Neuronal stem cell (in vitro differentiated cells): ENCODE measurements around the gene MTREX.

Experiments
- DNase-seq: peaks from one replicate; pipeline ENCODE4 v3.0.0-alpha.2; 2013; ENCODE audit warnings: low spot score
- H2AFZ ChIP-seq: one replicate; pipeline ENCODE4 v1.6.1; 2013; ENCODE audit warnings: mild to moderate bottlenecking, low read length, inconsistent platforms
- H2AK5ac ChIP-seq: 2 replicates; pipeline ENCODE4 v1.6.1; 2013; ENCODE audit warnings: low read depth, mild to moderate bottlenecking, inconsistent platforms, low read length, moderate library complexity, mixed read lengths
- H2BK120ac ChIP-seq: 2 replicates; pipeline ENCODE4 v1.6.1; 2013; ENCODE audit warnings: low read depth, mild to moderate bottlenecking, inconsistent platforms, low read length, moderate library complexity, mixed read lengths
- H2BK12ac ChIP-seq: one replicate; pipeline ENCODE4 v1.6.1; 2013; ENCODE audit warnings: low read length, inconsistent platforms
- H2BK15ac ChIP-seq: 2 replicates; pipeline ENCODE4 v1.6.1; 2013; ENCODE audit warnings: mild to moderate bottlenecking, low read length, inconsistent platforms, mixed read lengths
- H2BK5ac ChIP-seq: one replicate; pipeline ENCODE4 v1.6.1; 2013; ENCODE audit warnings: inconsistent platforms, mild to moderate bottlenecking, low read length, moderate library complexity
- H3K14ac ChIP-seq: one replicate; pipeline ENCODE4 v1.6.1; 2013; ENCODE audit warnings: low read length, inconsistent platforms
- H3K18ac ChIP-seq: 2 replicates; pipeline ENCODE4 v1.6.1; 2013; ENCODE audit warnings: low read length, inconsistent platforms
- H3K23ac ChIP-seq: 2 replicates; pipeline ENCODE4 v1.6.1; 2013; ENCODE audit warnings: low read depth, mild to moderate bottlenecking, mixed read lengths, low read length, inconsistent platforms; ENCODE audit not compliant: poor library complexity
- H3K27ac ChIP-seq: replicated peaks from 3 replicates; pipeline ENCODE4 v1.5.1; 2013; ENCODE audit warnings: low read length, inconsistent platforms
- H3K27me3 ChIP-seq, 3 experiments: 2 replicates each; pipeline ENCODE4 v1.6.1; 2013; ENCODE audit warnings: low read length in 3 of 3, mild to moderate bottlenecking in 2 of 3, inconsistent platforms in 1 of 3, low read depth in 1 of 3, mixed read lengths in 1 of 3, moderate library complexity in 1 of 3; ENCODE audit not compliant: control insufficient read depth in 3 of 3, insufficient read depth in 3 of 3
- H3K36me3 ChIP-seq, 2 donors: replicated peaks in 1 of 2; 2 replicates each; pipeline ENCODE4 v1.6.1; 2013; ENCODE audit warnings: low read length in 2 of 2; ENCODE audit not compliant: control insufficient read depth in 2 of 2, insufficient read depth in 2 of 2
- H3K4ac ChIP-seq: 2 replicates; pipeline ENCODE4 v1.6.1; 2013; ENCODE audit warnings: inconsistent platforms, mild to moderate bottlenecking, low read length, moderate library complexity
- H3K4me1 ChIP-seq, 2 donors: 1 replicate in 1 of 2; 2 replicates in 1 of 2; pipeline ENCODE4 v1.6.1; 2013; ENCODE audit warnings: low read length in 2 of 2, low read depth in 1 of 2; ENCODE audit not compliant: control insufficient read depth in 2 of 2, insufficient read depth in 1 of 2
- H3K4me2 ChIP-seq: one replicate; pipeline ENCODE4 v1.6.1; 2013; ENCODE audit warnings: mild to moderate bottlenecking, low read length, inconsistent platforms; ENCODE audit not compliant: insufficient read depth, poor library complexity, severe bottlenecking
- H3K4me3 ChIP-seq, 2 donors: 2 replicates each; pipeline ENCODE4 v1.5.1; 2013; ENCODE audit warnings: low read length in 2 of 2, mild to moderate bottlenecking in 2 of 2, inconsistent platforms in 1 of 2, moderate library complexity in 1 of 2
- H3K79me1 ChIP-seq: one replicate; pipeline ENCODE4 v1.6.1; 2013; ENCODE audit warnings: low read depth, mild to moderate bottlenecking, inconsistent platforms, low read length, moderate library complexity
- H3K9ac ChIP-seq: one replicate; pipeline ENCODE4 v1.6.1; 2013; ENCODE audit warnings: mild to moderate bottlenecking, low read depth, low read length, inconsistent platforms; ENCODE audit not compliant: poor library complexity
- H3K9me3 ChIP-seq, 2 donors: replicated peaks in 1 of 2; 2 replicates each; pipeline versions ENCODE3 to v1.6.1; 2013; ENCODE audit warnings: low read length in 2 of 2, mild to moderate bottlenecking in 2 of 2, inconsistent platforms in 1 of 2, low read depth in 1 of 2, mixed read lengths in 1 of 2, moderate library complexity in 1 of 2; ENCODE audit not compliant: control insufficient read depth in 2 of 2, insufficient read depth in 1 of 2
- H4K8ac ChIP-seq: one replicate; pipeline ENCODE4 v1.6.1; 2013; ENCODE audit warnings: low read depth, mild to moderate bottlenecking, inconsistent platforms, low read length, moderate library complexity
- H4K91ac ChIP-seq: one replicate; pipeline ENCODE4 v1.6.1; 2013; ENCODE audit warnings: low read length, low read depth, mild to moderate bottlenecking, inconsistent platforms; ENCODE audit not compliant: poor library complexity
- WGBS, 2 donors: extraction: QIAGEN DNeasy Blood & Tissue Kit; methylation state at CpG; one replicate each; pipeline ENCODE4 v1.1.7; 2013; ENCODE audit warnings: missing lambda C conversion rate in 2 of 2, mixed read lengths in 1 of 2; ENCODE audit not compliant: insufficient read length in 2 of 2, insufficient replicate concordance in 1 of 2; ENCODE audit errors: extremely low coverage in 2 of 2; 5-methylcytosine and 5-hydroxymethylcytosine counted together

The MTREX gene

DNA sequence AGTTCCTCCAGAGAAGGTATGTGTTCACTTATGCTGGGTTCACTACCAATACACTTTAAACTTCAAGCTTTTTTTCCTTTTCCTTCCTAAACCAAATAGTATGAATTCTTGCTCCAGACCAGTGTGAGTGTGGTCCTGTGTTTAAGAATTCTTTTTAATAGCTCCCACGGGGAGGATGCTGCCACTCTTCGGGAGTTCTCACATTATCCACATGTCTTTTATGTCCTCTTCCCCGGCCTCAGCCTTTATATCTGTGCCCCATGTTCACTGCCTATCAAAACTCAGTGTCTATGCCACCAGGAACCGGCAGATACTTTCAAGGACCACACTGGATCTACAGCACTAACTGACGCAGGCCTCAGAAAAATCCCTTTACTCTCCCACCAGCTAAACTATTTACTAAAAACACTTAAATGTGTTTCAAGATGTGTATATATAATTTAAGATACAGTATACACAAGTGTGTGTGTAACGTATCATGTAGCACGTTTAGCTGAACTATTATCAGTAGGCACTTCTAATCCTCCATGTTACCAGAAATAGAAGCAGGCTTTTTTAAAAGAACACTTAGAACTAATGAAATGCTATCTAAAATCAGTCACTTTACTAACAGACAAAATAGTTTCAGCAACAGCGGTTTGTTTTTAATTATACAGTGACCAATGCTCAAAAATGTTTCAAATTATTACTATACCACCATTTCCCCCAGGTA is 139.0 kb downstream of the MTREX start:
- no peak overlapping the region for H2BK120ac ChIP-seq
- no peak overlapping the region for H3K4me2 ChIP-seq
- no peak overlapping the region for H3K14ac ChIP-seq
- no peaks in the 10 kb centered on the region for H3K79me1 ChIP-seq
- no peak overlapping the region for H4K8ac ChIP-seq
- H3K9ac ChIP-seq, result no peak overlapping the region
- H2AFZ ChIP-seq, result no peak overlapping the region
- no peak overlapping the region for H3K4ac ChIP-seq
- H3K4me3 ChIP-seq, result no peak overlapping the region
- no peaks in the 10 kb centered on the region for H3K4me1 ChIP-seq
- no peak overlapping the region for H2AK5ac ChIP-seq
- no peak overlapping the region for H4K91ac ChIP-seq
- H3K23ac ChIP-seq, result no peak overlapping the region
- no peak overlapping the region for H3K27ac ChIP-seq
- H2BK12ac ChIP-seq, result no peak overlapping the region
- H3K27me3 ChIP-seq, result no peaks in the 10 kb centered on the region
- no peak overlapping the region for H3K18ac ChIP-seq
- H3K36me3 ChIP-seq, result no peaks in the 10 kb centered on the region
- no peak overlapping the region for H2BK15ac ChIP-seq
- WGBS, 2 donors, result no CpG with 5 or more reads among the region's 8 CpGs
- DNase-seq, result no peak
- no peaks in the 10 kb centered on the region for H3K9me3 ChIP-seq
- no peak overlapping the region for H2BK5ac ChIP-seq

DNA sequence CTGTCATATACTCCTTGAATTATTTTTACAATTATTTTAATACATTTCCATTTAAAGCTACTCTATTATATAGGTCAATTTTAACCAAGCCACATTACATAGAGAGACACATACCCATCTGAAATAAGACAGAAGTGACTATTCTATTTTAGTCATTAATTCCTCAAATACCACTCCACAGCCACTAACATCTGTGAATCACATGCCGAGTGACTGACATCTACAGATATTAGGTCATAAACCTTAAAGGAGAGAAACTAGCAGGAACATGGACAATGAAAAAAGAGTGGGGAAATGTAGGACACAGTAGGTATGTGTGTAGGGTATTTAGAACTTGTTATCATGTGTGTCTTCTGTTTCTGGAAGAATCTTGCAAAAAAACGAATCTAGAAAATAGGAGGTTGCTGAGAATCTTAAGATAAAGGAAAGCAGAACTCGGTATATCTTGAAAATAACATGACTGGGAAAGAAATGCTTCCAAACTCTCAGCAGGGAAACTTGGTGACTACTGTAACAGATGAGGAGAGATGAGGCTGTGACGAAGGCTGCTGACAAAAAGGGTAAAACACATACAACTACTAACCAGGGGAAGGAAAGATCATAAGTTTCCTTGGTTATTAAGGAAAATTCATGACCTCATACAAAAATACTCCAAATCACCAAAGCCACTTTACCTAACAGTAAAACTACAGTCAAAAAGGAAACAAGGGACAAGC is 142.4 kb downstream of the MTREX start:
- no peaks in the 10 kb centered on the region for H3K4me1 ChIP-seq
- H2BK5ac ChIP-seq, result no peak overlapping the region
- no peaks in the 10 kb centered on the region for H3K79me1 ChIP-seq
- no peak overlapping the region for H3K4me3 ChIP-seq
- no peak overlapping the region for H4K91ac ChIP-seq
- no peak overlapping the region for H3K4me2 ChIP-seq
- H3K14ac ChIP-seq, result no peak overlapping the region
- H2BK15ac ChIP-seq, result no peak overlapping the region
- no peak overlapping the region for H3K18ac ChIP-seq
- no peak overlapping the region for H3K4ac ChIP-seq
- DNase-seq, result no peak
- no peaks in the 10 kb centered on the region for H3K9me3 ChIP-seq
- H4K8ac ChIP-seq, result no peak overlapping the region
- H2AK5ac ChIP-seq, result no peak overlapping the region
- no peaks in the 10 kb centered on the region for H3K27me3 ChIP-seq
- H3K9ac ChIP-seq, result no peak overlapping the region
- no peak overlapping the region for H2BK12ac ChIP-seq
- no peak overlapping the region for H3K27ac ChIP-seq
- no peak overlapping the region for H2BK120ac ChIP-seq
- no CpG with 5 or more reads among the region's 4 CpGs for WGBS, 2 donors
- H3K36me3 ChIP-seq, result no peaks in the 10 kb centered on the region
- no peak overlapping the region for H2AFZ ChIP-seq
- no peak overlapping the region for H3K23ac ChIP-seq

DNA sequence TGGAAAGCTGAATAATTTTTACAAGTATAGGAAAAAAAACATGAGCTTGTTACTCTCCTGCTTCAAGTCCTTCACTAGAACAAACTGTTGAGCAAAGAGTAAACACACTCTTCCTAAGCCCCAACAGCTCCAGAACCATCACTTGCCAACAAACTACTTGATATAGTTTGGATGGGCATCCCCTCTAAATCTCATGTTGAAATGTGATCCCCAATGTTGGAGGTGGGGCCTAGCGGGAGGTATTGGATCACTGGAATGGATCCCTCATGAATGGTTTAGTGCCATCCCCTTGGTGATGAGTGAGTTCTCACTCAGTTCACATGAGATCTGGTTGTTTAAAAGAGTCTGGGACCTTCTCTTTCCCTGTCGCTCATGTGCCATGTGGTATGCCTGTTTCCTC is 144.2 kb downstream of the MTREX start:
- no peak overlapping the region for H3K23ac ChIP-seq
- DNase-seq, result no peak
- H3K27ac ChIP-seq, result no peak overlapping the region
- no peak overlapping the region for H3K4me2 ChIP-seq
- no peak overlapping the region for H2AFZ ChIP-seq
- H4K8ac ChIP-seq, result no peak overlapping the region
- no peaks in the 10 kb centered on the region for H3K4me1 ChIP-seq
- H3K79me1 ChIP-seq, result no peaks in the 10 kb centered on the region
- H3K4ac ChIP-seq, result no peak overlapping the region
- no peaks in the 10 kb centered on the region for H3K36me3 ChIP-seq
- H4K91ac ChIP-seq, result no peak overlapping the region
- no peak overlapping the region for H2BK15ac ChIP-seq
- no peak overlapping the region for H2AK5ac ChIP-seq
- no peaks in the 10 kb centered on the region for H3K9me3 ChIP-seq
- no peak overlapping the region for H2BK12ac ChIP-seq
- no peak overlapping the region for H3K4me3 ChIP-seq
- H2BK120ac ChIP-seq, result no peak overlapping the region
- H3K18ac ChIP-seq, result no peak overlapping the region
- no CpG with 5 or more reads among the region's 2 CpGs for WGBS, 2 donors
- no peaks in the 10 kb centered on the region for H3K27me3 ChIP-seq
- no peak overlapping the region for H3K14ac ChIP-seq
- H3K9ac ChIP-seq, result no peak overlapping the region
- no peak overlapping the region for H2BK5ac ChIP-seq

DNA sequence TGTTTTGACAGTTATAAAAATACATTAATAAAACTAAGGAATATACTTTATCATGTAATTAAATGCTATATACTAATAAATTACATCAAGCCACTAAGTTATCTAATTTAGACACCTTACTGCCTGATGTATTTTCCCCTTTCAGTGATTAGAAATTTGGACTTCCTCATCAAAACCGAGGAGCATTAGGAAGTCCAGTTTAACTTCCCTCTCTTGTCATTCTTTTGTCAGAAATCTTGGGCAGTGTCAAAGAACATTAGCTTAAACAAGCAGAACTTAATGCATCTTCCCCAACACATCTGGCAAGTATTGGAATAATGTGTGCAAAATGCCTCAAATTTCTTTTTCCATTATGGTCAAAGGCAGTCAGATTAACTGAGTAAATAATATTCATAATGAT is 145.4 kb downstream of the MTREX start:
- Histone ChIP-seq H3K27ac (no peak overlapping the region), H3K27me3 (no peaks in the 10 kb centered on the region), H2BK120ac (no peak overlapping the region), H3K9ac (no peak overlapping the region), H3K36me3 (no peaks in the 10 kb centered on the region), H3K18ac (no peak overlapping the region), H4K91ac (no peak overlapping the region), H3K4me1 (no peaks in the 10 kb centered on the region), H3K4me2 (no peak overlapping the region), H3K9me3 (no peaks in the 10 kb centered on the region), H2AFZ (no peak overlapping the region), H2AK5ac (no peak overlapping the region), H2BK12ac (no peak overlapping the region), H4K8ac (no peak overlapping the region), H3K14ac (no peak overlapping the region), H3K4me3 (no peak overlapping the region), H3K23ac (no peak overlapping the region), H3K79me1 (no peaks in the 10 kb centered on the region), H2BK5ac (no peak overlapping the region), H3K4ac (no peak overlapping the region), H2BK15ac (no peak overlapping the region)
- no CpG with 5 or more reads among the region's 1 CpG for WGBS, 2 donors
- DNase-seq, result no peak
